Kidney epithelial cell (primary cell): ENCODE results near the gene KIR3DL2. TPM values are rescaled to one million over a fixed set of nuclear protein-coding genes. Genes with fewer than 3 reads are reported as not detected.
"Not testable (repeated sequence)": the region's sequence is repeated elsewhere in the genome, so short reads cannot be mapped to it uniquely, and the experiment has no call there.

Source experiments
- DNase-seq: peaks from one replicate; pipeline ENCODE4 v3.0.0-alpha.2; 2010; ENCODE audit warnings: low read depth
- H3K27me3 ChIP-seq: 2 replicates; pipeline ENCODE4 v1.6.0; 2011; ENCODE audit warnings: low read length; ENCODE audit not compliant: control insufficient read depth, insufficient read depth
- H3K36me3 ChIP-seq: 2 replicates; pipeline ENCODE4 v1.5.1; 2011; ENCODE audit warnings: low read length; ENCODE audit not compliant: control insufficient read depth, insufficient read depth
- H3K4me3 ChIP-seq: 2 replicates; pipeline ENCODE4 v1.5.1; 2011; ENCODE audit warnings: low read depth, mild to moderate bottlenecking, control low read depth, low read length
- CTCF ChIP-seq: IDR thresholded peaks from 2 replicates; pipeline ENCODE4 v1.5.1; 2011; ENCODE audit warnings: mild to moderate bottlenecking, moderate library complexity, low read length, control low read depth, inconsistent platforms; ENCODE audit not compliant: insufficient read depth, poor library complexity, severe bottlenecking
- total RNA-seq: library from RNA; depleted of rRNA; stranded (reverse); fragments of >200 nt; gene quantifications from 2 replicates; pipeline ENCODE4 v1.2.3, GENCODE V29; 2015

The KIR3DL2 gene
- total RNA-seq, 1 donor from 2014 or later = not detected

- DNase-seq = no peak
- TF ChIP-seq CTCF = no peak
- no peaks in the 10 kb centered on the region for H3K36me3 ChIP-seq
Measured at GRCh38 chr19:54851353-54851752, 1.1 kb downstream of the KIR3DL2 start.

GRCh38 chr19:54855241-54855640 is 5.0 kb downstream of the KIR3DL2 start:
- not testable (repeated sequence) for DNase-seq, H3K4me3 ChIP-seq, H3K36me3 ChIP-seq, H3K27me3 ChIP-seq

More at GRCh38 chr19:54851353-54851752, 1.1 kb downstream of the KIR3DL2 start:
- no peaks in the 10 kb centered on the region for H3K27me3 ChIP-seq
- no peak overlapping the region for H3K4me3 ChIP-seq

GRCh38 chr19:54858476-54858875 is 8.2 kb downstream of the KIR3DL2 start:
- H3K4me3 ChIP-seq, DNase-seq, H3K27me3 ChIP-seq, H3K36me3 ChIP-seq: not testable (repeated sequence)

- H3K4me3 ChIP-seq, DNase-seq, H3K36me3 ChIP-seq: not testable (repeated sequence)
Measured at GRCh38 chr19:54859421-54859820, 9.2 kb downstream of the KIR3DL2 start.

GRCh38 chr19:54863459-54863858 is 13.2 kb downstream of the KIR3DL2 start:
- not testable (repeated sequence) for H3K4me3 ChIP-seq, DNase-seq, H3K27me3 ChIP-seq, H3K36me3 ChIP-seq

More at GRCh38 chr19:54859421-54859820, 9.2 kb downstream of the KIR3DL2 start:
- not testable (repeated sequence) for H3K27me3 ChIP-seq

- DNase-seq = no peak
- Histone ChIP-seq H3K27me3 (no peaks in the 10 kb centered on the region), H3K36me3 (no peaks in the 10 kb centered on the region), H3K4me3 (no peak overlapping the region)
- no peak for TF ChIP-seq CTCF
Measured at GRCh38 chr19:54871696-54872095, 21.5 kb downstream of the KIR3DL2 start.

- Histone ChIP-seq H3K36me3 (no peaks in the 10 kb centered on the region), H3K27me3 (no peaks in the 10 kb centered on the region), H3K4me3 (no peak within 1 kb of the TSS)
- DNase-seq = no peak
- TF ChIP-seq CTCF = no peak
Measured at GRCh38 chr19:54873990-54874389, 23.7 kb downstream of the KIR3DL2 start, which contains the start of gene FCAR. TSS of gene FCAR (plus strand) at chr19:54874235. CDS start at chr19:54874290, 55 bp downstream.

- no peaks in the 10 kb centered on the region for H3K36me3 ChIP-seq
- no peak for DNase-seq
- TF ChIP-seq CTCF = no peak
- no peak overlapping the region for H3K4me3 ChIP-seq
- H3K27me3 ChIP-seq = no peaks in the 10 kb centered on the region
Measured at GRCh38 chr19:54875506-54875905, 25.3 kb downstream of the KIR3DL2 start.
